GM23248 (cell line): ENCODE measurements around the gene KLHL22.

Experiments used
- EZH2 ChIP-seq: fragments of 200-600 bp; sonication (generic); IDR thresholded peaks from 2 replicates; pipeline ENCODE4 v1.6.1; 2018; ENCODE audit warnings: antibody characterized with exemption, mild to moderate bottlenecking; ENCODE audit not compliant: insufficient read depth, poor library complexity, severe bottlenecking
- EZH2phosphoT487 ChIP-seq: fragments of 200-600 bp; sonication (generic); IDR thresholded peaks from 2 replicates; pipeline ENCODE4 v1.6.1; 2018; ENCODE audit warnings: antibody characterized with exemption, moderate library complexity, mild to moderate bottlenecking, low read depth; ENCODE audit not compliant: insufficient read depth

GRCh38 chr22:20471126-20471833 is 24.3 kb downstream of the KLHL22 start:
- TF ChIP-seq EZH2, result no peak
- no peak for TF ChIP-seq EZH2phosphoT487
